Stimulated activated CD4-positive, alpha-beta T cell treated with anti-CD3 and anti-CD28 coated beads, TNF-alpha, amount 100 ng/mL, for 48 hours (primary cell): Measurements from ENCODE around the gene CYP2B6.
"Not testable (repeated sequence)": the region's sequence is repeated elsewhere in the genome, so short reads cannot be mapped to it uniquely, and the experiment has no call there.

Source experiments
- DNase-seq, 3 donors: peaks; one replicate each; pipeline ENCODE4 v3.0.0-alpha.2; 2020; ENCODE audit warnings: low read depth in 3 of 3

CYP2B6 gene

GRCh38 chr19:41031916-41032315 is 40.8 kb downstream of the CYP2B6 start:
- no peak for DNase-seq

DNA sequence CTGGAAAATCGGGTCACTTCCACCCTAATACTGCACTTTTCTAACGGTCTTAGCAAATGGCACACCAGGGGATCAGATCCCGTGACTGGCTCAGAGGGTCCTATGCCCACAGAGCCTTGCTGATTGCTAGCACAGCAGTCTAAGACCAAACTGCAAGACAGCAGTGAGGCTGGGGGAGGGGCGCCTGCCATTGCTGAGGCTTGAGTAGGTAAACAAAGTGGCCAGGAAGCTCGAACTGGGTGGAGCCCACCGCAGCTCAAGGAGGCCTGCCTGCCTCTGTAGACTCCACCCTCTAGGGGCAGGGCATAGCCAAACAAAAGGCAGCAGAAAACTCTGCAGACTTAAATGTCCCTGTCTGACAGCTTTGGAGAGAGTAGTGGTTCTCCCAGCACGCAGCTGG is 42.2 kb downstream of the CYP2B6 start:
- DNase-seq, result not testable (repeated sequence)

DNA sequence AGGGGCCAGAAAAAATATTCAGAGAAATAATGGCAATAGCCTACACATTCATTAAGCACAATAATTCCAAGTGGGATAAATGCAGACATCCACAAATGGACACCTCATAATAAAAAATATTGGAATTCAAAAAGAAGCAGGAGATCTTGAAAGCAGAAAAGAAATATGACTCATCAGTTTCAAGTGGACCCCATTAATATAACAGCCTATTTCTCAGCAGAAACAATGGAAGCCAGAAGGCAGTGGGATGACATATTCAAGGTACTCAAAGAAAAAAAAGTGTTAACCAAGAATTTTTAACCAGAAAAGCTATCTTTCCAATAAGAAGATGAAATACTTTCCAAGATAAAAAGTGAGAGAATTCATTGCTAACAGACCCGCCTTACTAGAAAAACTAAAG is 48.7 kb downstream of the CYP2B6 start:
- no peak for DNase-seq

- not testable (repeated sequence) for DNase-seq
Measured at GRCh38 chr19:41045095-41045494, 54.0 kb downstream of the CYP2B6 start.

DNA sequence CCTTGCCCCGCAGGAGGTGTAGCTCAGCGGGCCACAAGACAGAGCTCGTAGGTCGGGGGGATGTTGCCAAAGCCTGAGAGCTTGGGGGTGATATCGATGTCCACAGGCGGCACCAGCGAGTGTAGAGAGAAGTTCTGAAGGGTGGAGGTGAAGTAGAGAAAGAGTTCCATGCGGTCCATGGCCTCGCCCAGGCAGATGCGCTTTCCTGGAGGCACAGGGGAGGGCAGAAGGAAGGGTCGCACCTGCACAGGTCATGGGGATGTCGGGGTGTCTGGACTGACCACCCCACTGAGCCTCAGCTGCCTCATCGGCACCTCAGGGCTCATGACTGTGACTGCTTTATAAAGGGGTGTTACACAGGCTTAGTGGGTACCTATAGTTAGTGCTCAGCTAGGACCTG is 59.3 kb downstream of the CYP2B6 start:
- DNase-seq, result no peak

GRCh38 chr19:41052162-41052561 is 61.1 kb downstream of the CYP2B6 start:
- DNase-seq, result not testable (repeated sequence)

DNA sequence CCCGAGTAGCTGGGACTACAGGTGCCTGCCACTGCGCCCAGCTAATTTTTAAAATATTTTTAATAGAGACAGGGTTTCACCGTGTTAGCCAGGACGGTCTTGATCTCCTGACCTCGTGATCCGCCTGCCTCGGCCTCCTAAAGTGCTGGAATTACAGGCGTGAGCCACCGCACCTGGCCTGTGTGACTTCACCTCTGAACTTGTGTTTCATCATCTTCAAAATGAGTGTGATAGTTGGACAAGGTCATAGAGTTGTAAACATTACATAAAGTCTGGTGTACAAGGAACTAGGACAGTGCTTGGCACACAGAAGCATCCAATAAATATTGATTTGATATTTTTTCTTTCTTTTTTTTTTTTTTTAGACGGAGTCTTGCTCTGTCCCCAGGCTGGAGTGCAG is 62.2 kb downstream of the CYP2B6 start:
- not testable (repeated sequence) for DNase-seq

GRCh38 chr19:41064974-41065569 is 74.0 kb downstream of the CYP2B6 start:
- DNase-seq, result no peak
